ENCODE results near the gene AKAP13. TPM values are rescaled to one million over a fixed set of nuclear protein-coding genes. Genes with fewer than 3 reads are reported as not detected.
A peak's percentile ranks its signal among the peaks of the same experiment; 100 is the strongest.

The AKAP13 gene
- polyA plus RNA-seq, 2 of the 4 experiments (the other 2 are of a cell fraction) = 20.4 to 28.8 TPM

DNA sequence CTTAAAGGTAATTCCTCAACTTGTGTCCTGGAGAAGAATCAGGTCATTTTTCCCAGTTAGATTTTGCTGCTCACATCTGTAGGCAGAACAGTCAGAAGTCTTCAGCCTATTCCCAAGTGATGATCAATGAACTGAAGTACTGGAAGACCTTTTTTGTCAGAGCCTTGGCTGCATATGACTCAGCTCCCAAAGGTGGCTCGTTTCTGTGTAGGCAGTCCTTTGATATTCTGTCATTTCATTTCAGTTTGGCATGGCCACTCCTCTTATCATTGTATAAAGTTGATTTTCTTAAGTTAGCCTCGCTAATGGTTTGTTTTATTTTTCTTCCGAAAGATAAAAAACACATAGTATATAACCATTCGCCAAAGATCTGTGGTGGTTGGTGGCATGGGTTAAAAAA, 323.7 kb downstream of the AKAP13 start:
- no peak overlapping the region for H3K4me3 ChIP-seq
- POLR2A ChIA-PET = no interaction called here
- H3K4me1 ChIP-seq = peaks cover 26% of the 10 kb centered on the region
- CTCF ChIA-PET = interaction anchor here (0.8 kb wide), 1 partner anchor 22 kb away, joined by 3 read pairs; no protein-coding TSS in a partner anchor
- 81% methylated on average over 4 of the region's 4 CpGs for WGBS (ENCODE audit: missing lambda C conversion rate)
- no peak for TF ChIP-seq CHD2 (IDR thresholded peaks at IDR 0.05; ENCODE audit: low read length, partially characterized antibody)
- TF ChIP-seq NPAS2 (CRISPR knock-in tag; IDR thresholded peaks at IDR 0.05; ENCODE audit: borderline replicate concordance) = no peak
- TF ChIP-seq HOXB5 (CRISPR knock-in tag; IDR thresholded peaks at IDR 0.05) = no peak
- TF ChIP-seq BHLHE40 (IDR thresholded peaks at IDR 0.05; ENCODE audit: low read depth, low read length) = no peak
- no peak for TF ChIP-seq EP300 (IDR thresholded peaks at IDR 0.05)
- TF ChIP-seq, protein P1, sequence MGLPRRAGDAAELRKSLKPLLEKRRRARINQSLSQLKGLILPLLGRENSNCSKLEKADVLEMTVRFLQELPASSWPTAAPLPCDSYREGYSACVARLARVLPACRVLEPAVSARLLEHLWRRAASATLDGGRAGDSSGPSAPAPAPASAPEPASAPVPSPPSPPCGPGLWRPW (IDR thresholded peaks at IDR 0.05) = no peak
- TF ChIP-seq ZFP36 (IDR thresholded peaks at IDR 0.05; ENCODE audit: borderline replicate concordance, partially characterized antibody) = no peak
- no peak for TF ChIP-seq ZNF302 (CRISPR knock-in tag; IDR thresholded peaks at IDR 0.05)
- TF ChIP-seq, protein P2, sequence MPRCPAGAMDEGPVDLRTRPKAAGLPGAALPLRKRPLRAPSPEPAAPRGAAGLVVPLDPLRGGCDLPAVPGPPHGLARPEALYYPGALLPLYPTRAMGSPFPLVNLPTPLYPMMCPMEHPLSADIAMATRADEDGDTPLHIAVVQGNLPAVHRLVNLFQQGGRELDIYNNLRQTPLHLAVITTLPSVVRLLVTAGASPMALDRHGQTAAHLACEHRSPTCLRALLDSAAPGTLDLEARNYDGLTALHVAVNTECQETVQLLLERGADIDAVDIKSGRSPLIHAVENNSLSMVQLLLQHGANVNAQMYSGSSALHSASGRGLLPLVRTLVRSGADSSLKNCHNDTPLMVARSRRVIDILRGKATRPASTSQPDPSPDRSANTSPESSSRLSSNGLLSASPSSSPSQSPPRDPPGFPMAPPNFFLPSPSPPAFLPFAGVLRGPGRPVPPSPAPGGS (IDR thresholded peaks at IDR 0.05) = no peak
- DNase-seq (ENCODE audit: low read depth in 1 of 2, low spot score in 1 of 2) (no peak), FAIRE-seq (peak; percentile 13), ATAC-seq (no peak)
- H3K9me3 ChIP-seq = no peaks in the 10 kb centered on the region
- H3K4me2 ChIP-seq = no peak overlapping the region
- no peak overlapping the region for H3K27ac ChIP-seq

DNA sequence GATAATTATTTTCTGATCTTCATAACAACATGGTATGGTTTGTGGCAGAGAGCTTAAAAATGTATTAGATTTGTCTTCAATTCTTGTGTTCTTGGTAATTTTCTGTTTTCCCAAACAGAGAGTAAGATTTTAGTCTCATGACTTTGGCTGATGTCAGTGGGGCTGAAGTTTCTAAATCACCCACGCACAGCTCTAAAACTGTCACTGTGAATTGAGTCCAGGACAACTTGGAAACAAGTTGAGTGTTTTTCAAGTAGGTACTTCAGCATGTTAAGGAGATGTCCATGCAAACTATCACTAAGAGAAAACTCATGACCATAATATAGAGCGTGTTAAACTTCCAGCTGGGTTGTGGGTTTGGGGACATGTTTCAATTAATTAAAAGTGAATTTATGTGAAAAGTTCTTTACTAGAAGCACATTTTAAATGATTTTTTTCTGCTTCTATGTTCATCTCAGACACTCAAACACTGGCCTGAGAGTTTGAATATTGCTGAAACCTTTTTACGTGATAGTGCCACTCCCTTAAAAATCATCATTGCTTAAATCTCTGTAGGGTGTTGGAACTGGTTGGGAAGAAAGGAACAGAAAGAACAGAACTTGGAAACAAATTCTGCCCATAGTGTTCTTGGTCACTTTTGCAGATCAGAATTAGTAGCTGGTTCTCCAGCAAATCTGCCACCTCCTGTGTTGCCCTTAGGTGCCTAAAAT, 324.5 kb downstream of the AKAP13 start:
- CTCF ChIA-PET = interaction anchor here (0.7 to 1.0 kb wide), 3 partner anchors 10 to 25 kb away, joined by 3 to 4 read pairs (median 3); no protein-coding TSS in a partner anchor
- DNase-seq (ENCODE audit: low read depth in 1 of 2, low spot score in 1 of 2) (no peak), FAIRE-seq (peak; percentile 43), ATAC-seq (no peak)
- POLR2A ChIA-PET = no interaction called here
- peaks cover 26% of the 10 kb centered on the region for H3K4me1 ChIP-seq
- no peak for TF ChIP-seq EHF (CRISPR knock-in tag; IDR thresholded peaks at IDR 0.05)
- no peak for TF ChIP-seq HOXB13 (CRISPR knock-in tag; IDR thresholded peaks at IDR 0.05; ENCODE audit: low read depth)
- no peak for TF ChIP-seq ZSCAN20 (CRISPR knock-in tag; IDR thresholded peaks at IDR 0.05)
- TF ChIP-seq ZNF302 (CRISPR knock-in tag; IDR thresholded peaks at IDR 0.05) = no peak
- TF ChIP-seq, protein P3, sequence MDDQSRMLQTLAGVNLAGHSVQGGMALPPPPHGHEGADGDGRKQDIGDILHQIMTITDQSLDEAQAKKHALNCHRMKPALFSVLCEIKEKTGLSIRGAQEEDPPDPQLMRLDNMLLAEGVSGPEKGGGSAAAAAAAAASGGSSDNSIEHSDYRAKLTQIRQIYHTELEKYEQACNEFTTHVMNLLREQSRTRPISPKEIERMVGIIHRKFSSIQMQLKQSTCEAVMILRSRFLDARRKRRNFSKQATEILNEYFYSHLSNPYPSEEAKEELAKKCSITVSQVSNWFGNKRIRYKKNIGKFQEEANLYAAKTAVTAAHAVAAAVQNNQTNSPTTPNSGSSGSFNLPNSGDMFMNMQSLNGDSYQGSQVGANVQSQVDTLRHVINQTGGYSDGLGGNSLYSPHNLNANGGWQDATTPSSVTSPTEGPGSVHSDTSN (IDR thresholded peaks at IDR 0.05) = no peak
- no peak for TF ChIP-seq HDAC2 (IDR thresholded peaks at IDR 0.05)
- TF ChIP-seq POLR2AphosphoS2 (conservative IDR thresholded peaks at IDR 0.05; ENCODE audit: low read length) = no peak
- TF ChIP-seq CBX2 (IDR thresholded peaks at IDR 0.05; ENCODE audit: borderline replicate concordance, low read depth) = no peak
- no peak for TF ChIP-seq SMC3 (IDR thresholded peaks at IDR 0.05)
- TF ChIP-seq PHF8 (IDR thresholded peaks at IDR 0.05; ENCODE audit: borderline replicate concordance, low read depth) = no peak
- TF ChIP-seq CHD2 (IDR thresholded peaks at IDR 0.05; ENCODE audit: low read length, partially characterized antibody) = no peak
- H3K4me2 ChIP-seq = no peak overlapping the region
- 94% methylated on average over 3 of the region's 3 CpGs for WGBS (ENCODE audit: missing lambda C conversion rate)
- H3K9me3 ChIP-seq = no peaks in the 10 kb centered on the region
- no peak overlapping the region for H3K27ac ChIP-seq
- no peak overlapping the region for H3K4me3 ChIP-seq

DNA sequence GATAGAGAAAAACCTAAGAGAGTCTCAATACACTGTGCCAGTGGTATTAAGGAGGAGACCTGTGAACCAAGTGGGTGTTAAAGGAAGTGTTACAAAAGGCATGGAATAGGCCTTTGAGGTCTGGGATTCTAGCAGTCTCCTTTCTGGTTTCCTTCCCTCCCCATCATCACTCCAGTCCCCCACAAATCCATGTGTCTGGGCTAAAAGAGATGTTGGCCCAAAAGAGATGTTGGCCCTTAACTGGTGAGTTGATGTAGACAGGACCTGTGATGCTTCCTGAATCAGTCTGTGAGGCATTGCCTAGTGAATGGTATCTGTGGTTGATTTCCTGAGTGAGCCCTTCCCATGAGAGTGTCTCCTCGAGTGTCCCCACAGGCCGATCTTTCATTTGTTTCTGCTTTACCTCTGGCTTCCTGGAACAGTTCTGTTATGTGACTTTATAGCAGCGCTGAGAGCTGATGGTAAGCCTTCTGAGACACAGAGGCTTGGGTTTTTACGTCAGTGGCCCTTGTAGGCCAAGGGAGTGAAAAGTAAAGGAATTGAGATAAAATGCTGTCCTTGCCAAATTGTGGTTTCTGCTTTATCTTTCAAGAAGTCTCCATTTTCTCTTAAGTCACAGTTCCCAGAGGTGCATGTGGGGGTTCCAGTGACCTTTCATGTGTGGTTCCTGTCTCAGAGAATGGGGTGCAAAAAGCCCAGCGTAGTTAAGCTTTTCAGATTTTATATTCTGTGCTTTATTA, 326.5 kb downstream of the AKAP13 start:
- no peak for FAIRE-seq
- ChIA-PET CTCF (interaction anchor here (0.9 kb wide), 1 partner anchor 36 kb away, joined by 4 read pairs; no protein-coding TSS in a partner anchor), POLR2A (no interaction called here)
- Histone ChIP-seq H3K4me1 (peaks cover 26% of the 10 kb centered on the region), H3K4me2 (peak overlapping the region; percentile 83), H3K4me3 (peak overlapping the region; percentile 11; the same call in 1 of the 3 replicates), H3K27ac (peak overlapping the region; percentile 34 to 66), H3K9me3 (no peaks in the 10 kb centered on the region)
- ATAC-seq = peak; percentile 52 to 62; a peak in 4 of 6 replicates
- TF ChIP-seq CHD2 (IDR thresholded peaks at IDR 0.05; ENCODE audit: low read length, partially characterized antibody) (no peak), MAFK (IDR thresholded peaks at IDR 0.05; ENCODE audit: partially characterized antibody) (peak; percentile 44), FOSL2 (IDR thresholded peaks at IDR 0.05) (no peak), FOSL2 (CRISPR knock-in tag; IDR thresholded peaks at IDR 0.05) (no peak)
- no peak for DNase-seq (ENCODE audit: low read depth in 1 of 2, low spot score in 1 of 2)
- 92% methylated on average over 5 of the region's 5 CpGs for WGBS (ENCODE audit: missing lambda C conversion rate)
